Amygdala (tissue), 56 donors: Measurements from ENCODE around the gene KLHL3.
A peak's percentile ranks its signal among the peaks of the same experiment; 100 is the strongest.

Source experiments
- DNase-seq, 56 donors: peaks; one replicate each; lab custom pipeline; 2025; lab: John Stamatoyannopoulos, UW

KLHL3 gene

GRCh38 chr5:137638841-137639240 is 97.0 kb downstream of the KLHL3 start:
- no peak for DNase-seq

- no peak for DNase-seq
These were observed 98.8 kb downstream of the KLHL3 start for GRCh38 chr5:137636830-137637714.

- no peak for DNase-seq
These were observed 99.8 kb downstream of the KLHL3 start for GRCh38 chr5:137636099-137636498.

DNA sequence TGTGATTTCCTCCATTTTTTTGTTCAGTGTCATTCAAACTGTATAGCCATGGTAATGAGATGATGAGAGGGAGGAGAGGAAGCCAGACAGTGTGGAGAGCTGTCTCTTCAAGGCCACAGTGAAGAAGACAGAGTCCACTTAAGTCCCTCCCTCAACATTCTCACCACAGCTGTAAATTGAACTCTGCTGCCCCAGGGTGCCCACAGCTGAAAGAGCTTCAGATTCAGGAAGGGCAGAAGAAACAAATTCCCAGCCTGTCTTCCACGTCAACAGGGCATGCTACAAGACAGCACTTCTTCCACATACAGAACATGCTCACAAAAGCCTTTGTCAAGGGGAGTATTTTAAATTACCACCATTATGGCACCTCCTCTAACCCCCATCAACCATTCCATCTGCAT is 100.4 kb downstream of the KLHL3 start:
- DNase-seq = no peak

DNA sequence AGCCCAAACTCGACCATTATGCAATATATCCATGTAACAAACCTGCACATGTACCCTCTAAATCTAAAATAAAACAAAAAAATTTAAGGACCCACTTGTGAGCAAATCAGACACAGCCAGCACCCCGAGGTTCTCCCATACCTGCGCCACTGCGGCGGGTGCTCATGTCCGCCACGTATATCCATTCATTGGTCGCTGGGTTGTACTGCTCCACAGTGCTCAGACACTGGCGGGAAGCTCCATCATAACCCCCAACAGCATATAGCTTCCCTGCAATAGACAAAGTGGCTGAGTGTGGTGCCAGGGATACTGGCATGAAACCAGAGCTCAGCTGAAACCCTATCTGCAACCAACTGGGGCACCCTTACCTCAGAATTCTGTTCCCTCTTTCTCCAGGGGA is 102.0 kb downstream of the KLHL3 start:
- DNase-seq = no peak

DNA sequence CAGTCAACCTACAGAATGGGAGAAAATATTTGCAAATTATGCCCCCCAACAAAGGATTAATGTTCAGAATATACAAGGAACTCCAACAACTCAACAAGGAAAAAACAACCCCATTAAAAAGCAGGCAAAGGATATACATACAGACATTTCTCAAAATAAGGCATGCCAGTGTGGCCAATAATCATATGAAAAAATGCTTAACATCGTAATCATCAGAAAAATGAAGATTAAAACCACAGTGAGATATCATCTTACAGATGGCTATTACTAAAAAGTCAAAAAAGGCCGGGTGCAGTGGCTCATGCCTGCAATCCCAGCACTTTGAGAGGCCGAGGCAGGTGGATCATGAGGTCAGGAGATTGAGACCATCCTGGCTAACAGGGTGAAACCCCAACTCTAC is 103.2 kb downstream of the KLHL3 start:
- no peak for DNase-seq

- no peak for DNase-seq
These were observed 104.4 kb downstream of the KLHL3 start for GRCh38 chr5:137631453-137631852.

GRCh38 chr5:137630972-137631370 is 104.9 kb downstream of the KLHL3 start:
- no peak for DNase-seq

DNA sequence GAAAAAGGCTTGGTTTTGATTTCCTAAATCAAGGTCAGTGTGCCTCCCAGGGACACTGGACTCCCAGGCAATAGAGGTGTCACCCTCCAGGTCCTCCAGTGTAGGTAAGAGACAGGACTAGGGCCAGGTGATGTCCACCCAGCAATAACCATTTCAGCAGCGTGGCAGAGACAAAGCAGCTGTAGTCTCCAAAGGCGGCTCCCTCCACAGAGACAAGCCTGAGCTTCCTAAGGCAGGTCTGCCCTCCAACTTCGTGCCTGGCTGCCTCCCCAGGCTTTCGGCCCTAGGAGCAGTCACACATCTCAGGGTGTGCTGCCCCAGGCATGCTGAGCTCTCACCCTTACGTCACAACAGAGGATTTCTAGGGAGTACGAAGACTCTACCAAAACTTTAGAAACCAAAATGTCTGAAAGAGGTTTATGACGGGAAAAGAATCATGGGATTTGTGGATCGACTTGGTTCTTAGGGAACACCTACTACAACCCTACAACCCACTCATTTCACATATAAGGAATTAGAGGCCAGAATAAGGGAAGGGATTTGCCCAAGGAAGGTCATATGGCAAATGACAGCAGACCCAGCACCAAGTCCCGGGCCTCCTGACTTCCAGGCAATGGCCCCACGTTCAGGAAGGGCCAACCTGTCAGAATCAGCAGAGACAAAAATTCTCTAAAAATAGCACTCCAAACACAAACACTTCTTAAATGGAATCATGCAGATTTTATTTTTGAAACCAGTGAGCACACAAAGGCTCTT is 105.5 kb downstream of the KLHL3 start:
- DNase-seq = no peak

- peak in 7 of 56 donors; percentile 13 to 49 (median 24) for DNase-seq
These were observed 106.2 kb downstream of the KLHL3 start for GRCh38 chr5:137629646-137630045.

GRCh38 chr5:137627706-137628105 is 108.2 kb downstream of the KLHL3 start:
- DNase-seq = no peak

- no peak for DNase-seq
These were observed 108.6 kb downstream of the KLHL3 start for GRCh38 chr5:137627293-137627692.

DNA sequence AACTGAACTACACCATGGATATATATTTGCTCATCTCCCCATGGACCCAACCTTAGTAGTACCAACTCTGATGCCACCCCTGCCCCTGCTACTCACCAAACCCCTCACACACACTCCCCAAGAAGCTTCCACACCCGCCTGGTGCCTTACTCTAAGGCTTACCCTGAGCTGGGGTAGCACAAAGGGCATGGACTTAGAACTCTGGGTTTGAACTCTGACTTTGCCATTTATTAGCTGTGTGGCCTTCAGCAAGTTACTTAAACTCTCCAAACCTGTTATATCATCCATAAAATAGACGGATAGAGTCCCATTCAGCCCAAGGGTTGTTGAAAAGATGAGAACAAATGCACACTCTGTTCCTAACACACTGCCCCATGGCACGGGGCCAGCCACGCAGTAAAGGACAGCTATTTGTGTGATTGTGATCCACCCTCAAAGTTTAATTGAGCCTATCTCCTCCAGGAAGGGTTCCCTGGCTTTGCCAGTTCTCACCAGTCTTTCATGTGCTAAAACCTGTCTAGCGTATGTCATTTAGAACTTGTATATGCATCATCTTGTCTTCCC is 111.0 kb downstream of the KLHL3 start:
- DNase-seq = peak in 3 of 56 donors; percentile 17 to 32 (median 22)

- DNase-seq = peak in 53 of 56 donors; percentile 36 to 92 (median 78)
These were observed 113.0 kb downstream of the KLHL3 start for GRCh38 chr5:137622850-137623249.

DNA sequence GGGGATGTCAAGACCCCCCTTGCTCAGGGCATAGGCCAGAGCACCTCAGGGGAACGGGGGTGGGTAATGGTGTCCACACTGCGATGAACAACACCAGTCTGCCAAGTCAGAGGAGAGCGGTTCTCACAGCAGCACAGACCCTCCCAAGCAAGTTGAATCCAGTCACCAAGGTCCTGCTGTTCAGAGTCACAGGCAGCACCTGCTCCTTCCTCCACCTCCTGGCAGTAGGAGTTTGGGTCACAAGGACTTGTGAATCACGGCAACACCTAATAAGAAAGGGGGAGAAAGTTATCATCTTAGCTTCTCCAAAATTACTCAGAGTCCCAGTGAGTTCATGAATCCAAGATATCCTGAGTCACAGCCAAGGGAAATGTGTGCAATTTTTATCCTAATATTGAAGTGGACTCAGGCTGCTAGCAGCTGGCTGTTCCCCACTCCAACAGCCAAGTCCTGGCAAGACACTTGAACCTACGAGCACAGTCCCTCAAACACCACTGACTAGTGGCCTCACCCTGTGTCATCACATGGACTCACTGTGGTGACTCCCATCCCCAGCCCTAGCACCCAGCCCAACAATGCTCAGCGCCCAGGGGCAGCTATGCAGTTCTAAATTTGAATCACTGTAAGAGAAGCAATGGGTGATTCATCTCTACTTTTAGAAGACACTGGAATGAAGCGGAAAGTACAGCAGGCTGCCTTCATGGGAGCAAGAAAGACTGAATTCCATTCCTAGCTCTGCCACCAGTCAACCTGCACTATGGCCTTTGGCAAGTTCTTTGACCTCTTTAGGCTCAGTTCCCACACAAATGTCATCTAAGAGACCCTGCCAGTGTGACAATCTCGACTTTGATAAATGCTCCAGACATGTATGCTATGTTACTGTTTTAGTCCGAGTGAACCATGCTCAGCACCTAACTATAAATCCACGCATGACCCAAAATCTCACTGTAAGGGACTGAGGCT is 113.7 kb downstream of the KLHL3 start:
- DNase-seq = peak in 7 of 56 donors; percentile 16 to 53 (median 32)

DNA sequence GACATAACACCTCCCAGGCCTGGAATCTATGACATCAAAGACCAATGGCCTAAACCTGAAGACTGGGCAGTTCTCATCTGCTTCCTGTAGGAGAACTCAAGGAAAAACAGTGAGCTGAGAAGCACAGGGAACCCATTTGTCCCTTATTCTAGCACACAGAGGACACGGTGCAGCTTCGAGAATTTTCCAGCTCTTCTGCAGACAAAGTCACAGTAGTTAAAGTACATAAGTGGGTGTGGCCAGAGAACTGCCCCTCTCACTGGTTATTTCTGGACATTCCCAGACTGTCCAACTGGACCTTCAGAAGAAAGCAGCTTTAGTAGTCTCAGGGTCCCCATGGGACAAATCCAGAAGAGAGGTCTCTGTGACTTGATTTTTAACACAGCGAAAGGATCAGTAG is 114.6 kb downstream of the KLHL3 start:
- no peak for DNase-seq

- peak in 30 of 56 donors; percentile 5 to 71 (median 30) for DNase-seq
These were observed 116.6 kb downstream of the KLHL3 start for GRCh38 chr5:137619191-137619870.

- no peak for DNase-seq
These were observed 117.4 kb downstream of the KLHL3 start for GRCh38 chr5:137618476-137618875.

- no peak for DNase-seq
These were observed 118.2 kb downstream of the KLHL3 start for GRCh38 chr5:137617528-137618205.
